PC-9 (cell line): ENCODE results near the gene HERC2. TPM values are rescaled to one million over a fixed set of nuclear protein-coding genes. Genes with fewer than 3 reads are reported as not detected.
"Not testable (repeated sequence)": the region's sequence is repeated elsewhere in the genome, so short reads cannot be mapped to it uniquely, and the experiment has no call there.

ENCODE experiments used
- BruUV-seq: library from RNA; stranded (reverse); fragments of 400-500 nt; replicated peaks from 2 replicates; lab custom pipeline; 2021; lab: Mats Ljungman, UMichigan
- CTCF ChIA-PET: fragments of 300-600 bp; sonication (Branson Sonifier 250); formaldehyde crosslinking; loops from one replicate; lab custom pipeline; 2022; ENCODE audit warnings: antibody characterized with exemption; lab: Charles Lee
- POLR2A ChIA-PET: fragments of 300-600 bp; sonication (Branson Sonifier 250); formaldehyde crosslinking; loops from one replicate; lab custom pipeline; 2022; ENCODE audit warnings: antibody characterized with exemption; ENCODE audit not compliant: unreplicated experiment; lab: Charles Lee
- DNase-seq, 2 experiments: peaks; one replicate each; pipeline versions ENCODE4 v3.0.0 to v3.0.0-alpha.2; 2015 to 2022; ENCODE audit warnings: mixed read lengths in 1 of 2
- H2AFZ ChIP-seq: fragments of 200-600 bp; sonication (generic); 2 replicates; pipeline ENCODE4 v1.8.1; 2017; ENCODE audit warnings: antibody characterized with exemption
- H3F3A ChIP-seq: fragments of 200-600 bp; sonication (generic); 2 replicates; pipeline ENCODE4 v1.8.1; 2017; ENCODE audit warnings: antibody characterized with exemption, mild to moderate bottlenecking, low read depth; ENCODE audit not compliant: insufficient read depth
- H3K27ac ChIP-seq: fragments of 200-600 bp; sonication (generic); 2 replicates; pipeline ENCODE4 v1.6.1; 2016; ENCODE audit warnings: mixed run types
- H3K27me3 ChIP-seq: fragments of 200-600 bp; sonication (generic); 2 replicates; pipeline ENCODE4 v1.6.1; 2016; ENCODE audit warnings: low read depth, mixed run types; ENCODE audit not compliant: insufficient read depth
- H3K36me3 ChIP-seq: fragments of 200-600 bp; sonication (generic); 2 replicates; pipeline ENCODE4 v1.6.1; 2016; ENCODE audit warnings: low read depth, mixed run types
- H3K4me1 ChIP-seq: fragments of 200-600 bp; sonication (generic); replicated peaks from 2 replicates; pipeline ENCODE4 v1.6.1; 2016; ENCODE audit warnings: mixed run types; ENCODE audit not compliant: insufficient read depth
- H3K4me2 ChIP-seq: fragments of 200-600 bp; sonication (generic); 2 replicates; pipeline ENCODE4 v1.6.1; 2017; ENCODE audit warnings: mixed run types
- H3K4me3 ChIP-seq: fragments of 200-600 bp; sonication (generic); 2 replicates; pipeline ENCODE4 v1.6.1; 2016; ENCODE audit warnings: mixed run types
- H3K79me2 ChIP-seq: fragments of 200-600 bp; sonication (generic); 2 replicates; pipeline ENCODE4 v1.6.1; 2017; ENCODE audit warnings: low read depth, mixed run types
- H3K9me2 ChIP-seq: fragments of 200-600 bp; sonication (generic); 2 replicates; pipeline ENCODE4 v1.8.1; 2017; ENCODE audit warnings: mild to moderate bottlenecking; ENCODE audit not compliant: insufficient read depth
- H3K9me3 ChIP-seq: fragments of 200-600 bp; sonication (generic); 2 replicates; pipeline ENCODE4 v1.8.1; 2016; ENCODE audit warnings: low read depth; ENCODE audit not compliant: insufficient read depth
- H4K20me1 ChIP-seq: fragments of 200-600 bp; sonication (generic); 2 replicates; pipeline ENCODE4 v1.8.1; 2017; ENCODE audit not compliant: insufficient read depth
- intact Hi-C: fragments of 100-400 bp; cut with micrococcal nuclease; formaldehyde crosslinking; loops from one replicate; pipeline ENCODE4 v1.10.0; 2022; ENCODE audit not compliant: unreplicated experiment
- total RNA-seq: library from RNA; stranded (reverse); gene quantifications from 2 replicates; pipeline ENCODE4 v1.2.3, GENCODE V29; 2021

HERC2 gene
- total RNA-seq, 1 experiment from 2014 or later, result 49.7 TPM

GRCh38 chr15:28316958-28317357 lies 5.0 kb downstream of the HERC2 start:
- H4K20me1 ChIP-seq, H3F3A ChIP-seq, H3K9me2 ChIP-seq, H3K4me2 ChIP-seq, CTCF ChIA-PET, POLR2A ChIA-PET, H3K4me1 ChIP-seq, H3K79me2 ChIP-seq, H2AFZ ChIP-seq, H3K27me3 ChIP-seq, H3K36me3 ChIP-seq, DNase-seq, H3K9me3 ChIP-seq, intact Hi-C loops, H3K4me3 ChIP-seq, BruUV-seq, H3K27ac ChIP-seq: not testable (repeated sequence)

DNA sequence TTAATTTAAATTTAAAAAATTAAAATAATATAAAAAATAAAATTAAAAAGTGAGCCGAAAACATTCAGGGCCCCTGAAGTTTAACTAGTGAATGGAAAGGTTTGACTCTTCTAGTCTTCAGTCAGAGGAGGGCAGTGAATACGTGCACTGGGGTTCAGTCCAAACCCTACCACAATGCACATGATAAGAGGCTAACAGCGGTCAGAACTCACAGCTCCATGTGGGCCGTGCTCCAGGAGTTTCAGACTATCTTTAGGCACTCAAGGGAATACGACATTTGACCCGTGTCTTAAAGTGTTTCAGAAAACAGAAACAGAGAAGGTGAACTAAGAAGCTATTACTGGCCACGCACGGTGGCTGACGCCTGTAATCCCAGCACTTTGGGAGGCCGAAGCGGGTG lies 11.5 kb downstream of the HERC2 start:
- intact Hi-C loops, H3K27ac ChIP-seq, POLR2A ChIA-PET, H3K4me3 ChIP-seq, H4K20me1 ChIP-seq, H3K36me3 ChIP-seq, H3K27me3 ChIP-seq, H2AFZ ChIP-seq, H3K9me3 ChIP-seq, H3K9me2 ChIP-seq, H3K4me1 ChIP-seq, H3K4me2 ChIP-seq, H3F3A ChIP-seq, CTCF ChIA-PET, H3K79me2 ChIP-seq, BruUV-seq, DNase-seq: not testable (repeated sequence)

GRCh38 chr15:28308718-28309117 lies 13.3 kb downstream of the HERC2 start:
- H3K27me3 ChIP-seq, H3K4me1 ChIP-seq, H3K4me2 ChIP-seq, H3K9me3 ChIP-seq, CTCF ChIA-PET, BruUV-seq, DNase-seq, H3K27ac ChIP-seq, intact Hi-C loops, H3K79me2 ChIP-seq, H3K9me2 ChIP-seq, H3F3A ChIP-seq, H3K4me3 ChIP-seq, H4K20me1 ChIP-seq, POLR2A ChIA-PET, H3K36me3 ChIP-seq, H2AFZ ChIP-seq: not testable (repeated sequence)

GRCh38 chr15:28305700-28306099 lies 16.3 kb downstream of the HERC2 start:
- intact Hi-C loops, BruUV-seq, H3K9me3 ChIP-seq, H3K4me3 ChIP-seq, H2AFZ ChIP-seq, H3K27me3 ChIP-seq, H4K20me1 ChIP-seq, H3K4me2 ChIP-seq, H3K36me3 ChIP-seq, POLR2A ChIA-PET, H3F3A ChIP-seq, H3K27ac ChIP-seq, H3K4me1 ChIP-seq, CTCF ChIA-PET, H3K79me2 ChIP-seq, DNase-seq, H3K9me2 ChIP-seq: not testable (repeated sequence)

GRCh38 chr15:28297434-28297833 lies 24.5 kb downstream of the HERC2 start:
- DNase-seq, H3K4me1 ChIP-seq, POLR2A ChIA-PET, H3K27ac ChIP-seq, H3K79me2 ChIP-seq, H3K9me2 ChIP-seq, CTCF ChIA-PET, H3K9me3 ChIP-seq, H3K4me2 ChIP-seq, intact Hi-C loops, BruUV-seq, H4K20me1 ChIP-seq, H3K27me3 ChIP-seq, H3K4me3 ChIP-seq, H2AFZ ChIP-seq, H3K36me3 ChIP-seq, H3F3A ChIP-seq: not testable (repeated sequence)

GRCh38 chr15:28296814-28297213 lies 25.2 kb downstream of the HERC2 start:
- H3K4me2 ChIP-seq, H3K79me2 ChIP-seq, H3K9me3 ChIP-seq, H3K36me3 ChIP-seq, H2AFZ ChIP-seq, H3K27ac ChIP-seq, CTCF ChIA-PET, intact Hi-C loops, H4K20me1 ChIP-seq, H3F3A ChIP-seq, H3K4me3 ChIP-seq, H3K9me2 ChIP-seq, DNase-seq, H3K4me1 ChIP-seq, POLR2A ChIA-PET, BruUV-seq, H3K27me3 ChIP-seq: not testable (repeated sequence)

GRCh38 chr15:28295009-28295563 lies 26.9 kb downstream of the HERC2 start:
- H3K27me3 ChIP-seq, DNase-seq, H3K9me3 ChIP-seq, H2AFZ ChIP-seq, H4K20me1 ChIP-seq, H3F3A ChIP-seq, H3K36me3 ChIP-seq, intact Hi-C loops, H3K9me2 ChIP-seq, POLR2A ChIA-PET, H3K79me2 ChIP-seq, BruUV-seq, CTCF ChIA-PET, H3K27ac ChIP-seq, H3K4me3 ChIP-seq, H3K4me1 ChIP-seq, H3K4me2 ChIP-seq: not testable (repeated sequence)
